Neural progenitor cell (in vitro differentiated cells): Measurements from ENCODE around the gene RMI1. TPM values are rescaled to one million over a fixed set of nuclear protein-coding genes. Genes with fewer than 3 reads are reported as not detected.
A peak's percentile ranks its signal among the peaks of the same experiment; 100 is the strongest.

Experiments used
- DNase-seq: peaks from one replicate; pipeline ENCODE4 v3.0.0-alpha.2; 2016; ENCODE audit warnings: low spot score
- H2AFZ ChIP-seq: fragments of 200-600 bp; sonication (generic); replicated peaks from 2 replicates; pipeline ENCODE4 v1.6.1; 2016; ENCODE audit warnings: antibody characterized with exemption
- H3F3A ChIP-seq: fragments of 200-600 bp; sonication (generic); 2 replicates; pipeline ENCODE4 v1.6.1; 2016; ENCODE audit warnings: antibody characterized with exemption, low read depth
- H3K27ac ChIP-seq: fragments of 200-600 bp; sonication (generic); 2 replicates; pipeline ENCODE4 v1.5.1; 2016; ENCODE audit warnings: mild to moderate bottlenecking
- H3K27me3 ChIP-seq: fragments of 200-600 bp; sonication (generic); 2 replicates; pipeline ENCODE4 v1.6.1; 2016; ENCODE audit warnings: mild to moderate bottlenecking, moderate library complexity
- H3K36me3 ChIP-seq: fragments of 200-600 bp; sonication (generic); 2 replicates; pipeline ENCODE4 v1.5.1; 2016
- H3K4me1 ChIP-seq: fragments of 200-600 bp; sonication (generic); 2 replicates; pipeline ENCODE4 v1.6.1; 2016; ENCODE audit warnings: mixed run types
- H3K4me2 ChIP-seq: fragments of 200-600 bp; sonication (generic); 2 replicates; pipeline ENCODE4 v1.6.1; 2016
- H3K4me3 ChIP-seq: fragments of 200-600 bp; sonication (generic); 2 replicates; pipeline ENCODE4 v1.5.1; 2016
- H3K79me2 ChIP-seq: fragments of 200-600 bp; sonication (generic); 2 replicates; pipeline ENCODE4 v1.6.1; 2016; ENCODE audit warnings: low read depth
- H3K9ac ChIP-seq: fragments of 200-600 bp; sonication (generic); 2 replicates; pipeline ENCODE4 v1.6.1; 2016
- H3K9me3 ChIP-seq: fragments of 200-600 bp; sonication (generic); 2 replicates; pipeline ENCODE4 v1.5.1; 2016; ENCODE audit warnings: low read depth
- H4K20me1 ChIP-seq: fragments of 200-600 bp; sonication (generic); 2 replicates; pipeline ENCODE4 v1.6.1; 2016; ENCODE audit warnings: low read depth
- H3K27ac Mint-ChIP-seq: 3 replicates; pipeline ENCODE4 v1.8.0; 2021; ENCODE audit warnings: mixed read lengths
- H3K27me3 Mint-ChIP-seq: 2 replicates; pipeline ENCODE4 v1.8.0; 2022; ENCODE audit warnings: low read depth, mild to moderate bottlenecking, inconsistent platforms, moderate library complexity, mixed read lengths; ENCODE audit not compliant: insufficient read depth
- H3K36me3 Mint-ChIP-seq: 3 replicates; pipeline ENCODE4 v1.8.0; 2021; ENCODE audit warnings: mixed read lengths
- H3K4me1 Mint-ChIP-seq: 3 replicates; pipeline ENCODE4 v1.8.0; 2021; ENCODE audit warnings: mixed read lengths
- H3K4me3 Mint-ChIP-seq: 3 replicates; pipeline ENCODE4 v1.8.0; 2021; ENCODE audit warnings: mild to moderate bottlenecking, moderate library complexity, mixed read lengths
- H3K9me3 Mint-ChIP-seq: 3 replicates; pipeline ENCODE4 v1.8.0; 2020; ENCODE audit warnings: mixed read lengths
- CTCF ChIP-seq: fragments of 200-600 bp; sonication (generic); IDR thresholded peaks from 2 replicates; pipeline ENCODE4 v1.5.1; 2017; ENCODE audit warnings: antibody characterized with exemption, mild to moderate bottlenecking
- EZH2 ChIP-seq: fragments of 200-600 bp; sonication (generic); IDR thresholded peaks from 2 replicates; pipeline ENCODE4 v1.6.1; 2017; ENCODE audit warnings: antibody characterized with exemption, mild to moderate bottlenecking, moderate library complexity
- EZH2phosphoT487 ChIP-seq: fragments of 200-600 bp; sonication (generic); IDR thresholded peaks from 2 replicates; pipeline ENCODE4 v1.6.1; 2017; ENCODE audit warnings: antibody characterized with exemption
- microRNA-seq: library from miRNA; unstranded; fragments of <30 nt; microRNA quantifications from one replicate; pipeline ENCODE4, GENCODE V29; 2016
- small RNA-seq: library from RNA; depleted of rRNA; stranded (forward); fragments of <200 nt; gene quantifications from one replicate; pipeline ENCODE3, GENCODE V24; 2015
- total RNA-seq: library from RNA; depleted of rRNA; stranded (reverse); fragments of >200 nt; gene quantifications from 2 replicates; pipeline ENCODE4 v1.2.3, GENCODE V29; 2015; ENCODE audit warnings: low replicate concordance

The RMI1 gene
- total RNA-seq, 1 donor from 2014 or later: 35.7 TPM

GRCh38 chr9:84045481-84046097 is 65.0 kb downstream of the RMI1 start:
- Mint-ChIP-seq H3K36me3 (no peaks in the 10 kb centered on the region), H3K9me3 (peaks cover 21% of the 10 kb centered on the region), H3K27me3 (peaks cover 2% of the 10 kb centered on the region), H3K27ac (no peak overlapping the region), H3K4me1 (no peaks in the 10 kb centered on the region), H3K4me3 (no peak overlapping the region)
- no peaks in the 10 kb centered on the region for H3F3A ChIP-seq
- H3K9ac ChIP-seq: no peak overlapping the region
- H3K27me3 ChIP-seq: no peaks in the 10 kb centered on the region
- H4K20me1 ChIP-seq: no peaks in the 10 kb centered on the region
- H3K4me3 ChIP-seq: no peak overlapping the region
- no peaks in the 10 kb centered on the region for H3K79me2 ChIP-seq
- peak overlapping the region; percentile 57 for H2AFZ ChIP-seq
- peaks cover 4% of the 10 kb centered on the region for H3K4me1 ChIP-seq
- no peaks in the 10 kb centered on the region for H3K9me3 ChIP-seq
- no peak overlapping the region for H3K27ac ChIP-seq
- no peak for DNase-seq
- TF ChIP-seq EZH2phosphoT487 (no peak), CTCF (no peak), EZH2 (no peak)
- no peaks in the 10 kb centered on the region for H3K36me3 ChIP-seq
- no peak overlapping the region for H3K4me2 ChIP-seq

Small RNA genes lying within 50 kb of the gene (microRNA-seq; reads per million reads assigned to microRNA genes)
- 34.7 reads per million, percentile 63 among the genes with 10 or more reads in this experiment for gene MIR7-1

Small RNA genes lying within 50 kb of the gene (small RNA-seq; reads per million reads assigned to genes)
- not detected for gene RF00019

Other genes with a start within 250 kb of the RMI1 start
- gene GKAP1, start 163.0 kb upstream of the RMI1 start, total RNA-seq: 19.9 and 33.4 TPM in 2 replicates
- gene KIF27, start 59.4 kb upstream of the RMI1 start, total RNA-seq: 13.0 and 16.4 TPM in 2 replicates
- 1,112 and 1,406 TPM in 2 replicates for gene HNRNPK, start 590 bp upstream of the RMI1 start, total RNA-seq